Activated CD4-positive, alpha-beta T cell treated with anti-CD3 and anti-CD28 coated beads, Interleukin-2, amount 10 ng/mL, durations not matched to agents 7 days and 5 days (primary cell): ENCODE measurements around the gene MFAP4. TPM values are rescaled to one million over a fixed set of nuclear protein-coding genes. Genes with fewer than 3 reads are reported as not detected.

Experiments
- CTCF ChIA-PET: fragments of 350-600 bp; sonication (Branson Sonifier 250); formaldehyde crosslinking; loops from one replicate; lab custom pipeline; 2021; ENCODE audit warnings: antibody characterized with exemption; lab: Charles Lee
- POLR2A ChIA-PET: fragments of 350-600 bp; sonication (Branson Sonifier 250); formaldehyde crosslinking; loops from one replicate; lab custom pipeline; 2021; ENCODE audit warnings: antibody characterized with exemption; lab: Charles Lee
- DNase-seq: peaks from one replicate; pipeline ENCODE4 v3.0.0-alpha.2; 2020
- H3K27ac Mint-ChIP-seq: one replicate; pipeline ENCODE4 v1.8.0; 2021; ENCODE audit warnings: mild to moderate bottlenecking, moderate library complexity, mixed read lengths
- H3K27me3 Mint-ChIP-seq: one replicate; pipeline ENCODE4 v1.8.0; 2021; ENCODE audit warnings: mixed read lengths
- H3K36me3 Mint-ChIP-seq: one replicate; pipeline ENCODE4 v1.8.0; 2021; ENCODE audit warnings: low read depth, mixed read lengths
- H3K4me1 Mint-ChIP-seq: one replicate; pipeline ENCODE4 v1.8.0; 2021; ENCODE audit warnings: mixed read lengths
- H3K4me3 Mint-ChIP-seq: one replicate; pipeline ENCODE4 v1.8.0; 2021; ENCODE audit warnings: mild to moderate bottlenecking, moderate library complexity, mixed read lengths
- H3K9me3 Mint-ChIP-seq: one replicate; pipeline ENCODE4 v1.8.0; 2021; ENCODE audit warnings: mixed read lengths
- total RNA-seq, 2 experiments: library from RNA; stranded (reverse); gene quantifications; one replicate each; pipeline ENCODE4 v1.2.3, GENCODE V29; 2021

MFAP4 gene
- total RNA-seq, 2 experiments from 2014 or later = not detected

- no peaks in the 10 kb centered on the region for H3K9me3 Mint-ChIP-seq
- CTCF ChIA-PET = no interaction called here
- no peak for DNase-seq
- H3K27me3 Mint-ChIP-seq = peaks cover 9% of the 10 kb centered on the region
- no peaks in the 10 kb centered on the region for H3K36me3 Mint-ChIP-seq
- no peaks in the 10 kb centered on the region for H3K4me1 Mint-ChIP-seq
- H3K27ac Mint-ChIP-seq = no peak overlapping the region
- H3K4me3 Mint-ChIP-seq = no peak overlapping the region
- POLR2A ChIA-PET = no interaction called here
Measured at GRCh38 chr17:19347323-19348080, 39.5 kb downstream of the MFAP4 start.

GRCh38 chr17:19346351-19347255, 40.4 kb downstream of the MFAP4 start:
- ChIA-PET POLR2A (no interaction called here), CTCF (interaction anchor here (1.2 kb wide), 1 partner anchor 16 kb away, joined by 3 read pairs; the partner anchor contains the start of gene B9D1)
- Mint-ChIP-seq H3K27me3 (peaks cover 7% of the 10 kb centered on the region), H3K27ac (no peak overlapping the region), H3K4me3 (no peak overlapping the region), H3K9me3 (no peaks in the 10 kb centered on the region), H3K4me1 (no peaks in the 10 kb centered on the region), H3K36me3 (no peaks in the 10 kb centered on the region)
- no peak for DNase-seq

- Mint-ChIP-seq H3K9me3 (no peaks in the 10 kb centered on the region), H3K36me3 (no peaks in the 10 kb centered on the region), H3K27me3 (peaks cover 9% of the 10 kb centered on the region), H3K4me3 (no peak overlapping the region), H3K27ac (no peak overlapping the region), H3K4me1 (no peaks in the 10 kb centered on the region)
- CTCF ChIA-PET = interaction anchor here (1.2 kb wide), 1 partner anchor 17 kb away, joined by 3 read pairs; the partner anchor contains the start of gene B9D1
- POLR2A ChIA-PET = no interaction called here
- DNase-seq = no peak
Measured at GRCh38 chr17:19345486-19346350, 41.3 kb downstream of the MFAP4 start.

DNA sequence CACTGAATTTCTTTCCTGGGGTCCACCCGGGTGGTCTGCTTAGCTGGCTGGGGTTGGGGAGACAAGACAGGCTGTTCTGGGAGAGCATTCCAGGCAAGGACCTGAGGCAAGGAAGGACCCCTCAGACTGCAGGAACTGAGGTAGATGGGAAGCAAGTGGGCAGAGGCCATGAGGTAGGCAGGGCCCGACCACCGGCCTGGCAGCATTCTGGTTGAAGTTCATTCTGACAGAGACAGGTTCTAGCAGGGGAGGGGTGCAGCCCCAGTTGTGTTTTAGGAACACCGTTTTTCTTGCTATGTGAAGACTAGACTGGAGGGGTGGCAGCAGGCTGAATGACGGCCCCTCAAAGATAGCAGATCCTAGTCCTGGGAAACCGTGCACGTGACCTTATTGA, 41.9 kb downstream of the MFAP4 start:
- no peaks in the 10 kb centered on the region for H3K9me3 Mint-ChIP-seq
- CTCF ChIA-PET = no interaction called here
- no peaks in the 10 kb centered on the region for H3K4me1 Mint-ChIP-seq
- no peak overlapping the region for H3K27ac Mint-ChIP-seq
- DNase-seq = no peak
- POLR2A ChIA-PET = no interaction called here
- H3K4me3 Mint-ChIP-seq = no peak overlapping the region
- H3K27me3 Mint-ChIP-seq = peaks cover 8% of the 10 kb centered on the region
- no peaks in the 10 kb centered on the region for H3K36me3 Mint-ChIP-seq

- Mint-ChIP-seq H3K27me3 (peaks cover 9% of the 10 kb centered on the region), H3K27ac (no peak overlapping the region), H3K4me3 (no peak overlapping the region), H3K4me1 (no peaks in the 10 kb centered on the region), H3K36me3 (no peaks in the 10 kb centered on the region), H3K9me3 (no peaks in the 10 kb centered on the region)
- ChIA-PET CTCF (interaction anchor here (0.6 kb wide), 1 partner anchor 351 kb away, joined by 3 read pairs; no protein-coding TSS in a partner anchor), POLR2A (no interaction called here)
- DNase-seq = no peak
Measured at GRCh38 chr17:19344311-19345066, 42.5 kb downstream of the MFAP4 start.

GRCh38 chr17:19343671-19344151, 43.3 kb downstream of the MFAP4 start:
- no peaks in the 10 kb centered on the region for H3K4me1 Mint-ChIP-seq
- no peaks in the 10 kb centered on the region for H3K9me3 Mint-ChIP-seq
- no peak overlapping the region for H3K4me3 Mint-ChIP-seq
- H3K27me3 Mint-ChIP-seq = peaks cover 10% of the 10 kb centered on the region
- no peak for DNase-seq
- ChIA-PET CTCF (interaction anchor here (0.6 to 2.2 kb wide), 2 partner anchors 19 to 352 kb away, joined by 3 to 7 read pairs; partner anchors contain the start of gene B9D1), POLR2A (no interaction called here)
- no peaks in the 10 kb centered on the region for H3K36me3 Mint-ChIP-seq
- no peak overlapping the region for H3K27ac Mint-ChIP-seq

DNA sequence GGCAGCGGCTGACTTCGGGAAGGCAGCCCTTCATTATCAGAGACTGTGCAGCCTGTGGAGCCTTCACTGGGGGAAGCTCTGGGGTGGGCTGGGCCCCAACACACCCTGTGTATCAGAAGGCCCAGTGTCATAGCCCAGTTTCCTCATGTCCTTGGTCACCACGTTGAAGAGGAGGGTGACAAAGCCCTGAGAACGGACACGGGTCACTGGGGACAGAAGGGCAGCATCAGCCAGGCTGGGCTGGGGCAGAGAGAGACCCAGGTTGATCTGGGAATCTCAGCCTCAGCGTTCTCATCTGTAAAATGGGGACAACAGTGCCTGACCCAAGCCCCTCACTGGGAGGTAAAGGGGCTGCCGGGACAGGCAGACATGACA, 43.7 kb downstream of the MFAP4 start:
- no peaks in the 10 kb centered on the region for H3K4me1 Mint-ChIP-seq
- no peaks in the 10 kb centered on the region for H3K9me3 Mint-ChIP-seq
- H3K36me3 Mint-ChIP-seq = no peaks in the 10 kb centered on the region
- DNase-seq = no peak
- no peak overlapping the region for H3K27ac Mint-ChIP-seq
- CTCF ChIA-PET = interaction anchor here (2.2 kb wide), 1 partner anchor 20 kb away, joined by 7 read pairs; the partner anchor contains the start of gene B9D1
- POLR2A ChIA-PET = no interaction called here
- H3K27me3 Mint-ChIP-seq = peaks cover 10% of the 10 kb centered on the region
- H3K4me3 Mint-ChIP-seq = no peak overlapping the region

- no peaks in the 10 kb centered on the region for H3K36me3 Mint-ChIP-seq
- CTCF ChIA-PET = interaction anchor here (1.0 to 2.2 kb wide), 3 partner anchors 9 to 20 kb away, joined by 3 to 7 read pairs (median 3); partner anchors contain the start of gene B9D1
- peaks cover 10% of the 10 kb centered on the region for H3K27me3 Mint-ChIP-seq
- H3K9me3 Mint-ChIP-seq = no peaks in the 10 kb centered on the region
- H3K4me1 Mint-ChIP-seq = no peaks in the 10 kb centered on the region
- POLR2A ChIA-PET = no interaction called here
- H3K4me3 Mint-ChIP-seq = no peak overlapping the region
- H3K27ac Mint-ChIP-seq = no peak overlapping the region
- DNase-seq = no peak
Measured at GRCh38 chr17:19342611-19343255, 44.3 kb downstream of the MFAP4 start.

DNA sequence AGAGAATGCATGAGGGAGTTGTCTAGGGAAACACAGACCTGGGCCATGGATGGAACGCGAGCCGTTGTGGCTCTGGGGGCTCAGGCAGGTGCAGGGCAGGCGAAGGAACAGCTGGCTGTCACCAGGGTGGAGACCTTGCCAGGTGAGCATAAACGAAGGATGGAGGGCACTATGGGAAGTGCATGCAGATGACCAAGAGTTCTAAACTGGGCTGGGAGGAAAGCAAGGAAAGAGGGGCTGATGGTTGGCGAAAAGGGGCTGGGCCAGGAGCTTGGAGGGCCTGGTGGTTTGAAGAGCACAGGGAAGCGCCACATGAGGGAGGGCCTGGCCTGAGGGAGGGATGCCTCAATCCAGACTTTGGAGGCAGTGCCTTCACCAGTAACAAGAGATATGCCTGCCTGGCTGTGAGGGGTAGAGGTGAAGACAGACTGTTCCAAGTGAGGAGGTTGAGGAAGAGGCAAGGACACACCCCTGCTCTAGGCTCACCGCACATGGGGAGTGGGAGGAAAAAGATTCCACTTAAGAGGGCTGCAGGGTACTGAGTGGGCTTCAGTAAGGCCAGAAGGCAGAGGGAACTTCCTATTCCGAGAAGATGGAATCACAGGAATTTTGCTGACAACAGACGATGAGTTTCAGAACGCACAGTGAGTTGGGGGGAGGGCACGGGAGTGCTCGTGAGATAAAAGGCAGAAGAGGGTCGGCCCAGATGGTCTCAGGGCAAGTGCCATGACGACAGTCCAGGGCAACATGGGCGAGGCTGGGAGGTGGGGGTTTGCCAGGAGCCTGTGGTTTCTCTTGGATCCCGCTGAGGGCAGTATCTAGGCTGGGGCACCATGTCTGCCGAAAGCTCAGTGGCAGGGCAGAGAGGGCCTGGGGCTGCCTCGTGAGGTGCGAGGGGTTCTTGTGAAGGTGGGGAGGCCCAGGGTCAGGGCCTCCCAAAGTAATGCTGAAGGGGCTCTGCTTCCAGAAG, 45.1 kb downstream of the MFAP4 start:
- H3K27me3 Mint-ChIP-seq = peaks cover 10% of the 10 kb centered on the region
- no peaks in the 10 kb centered on the region for H3K36me3 Mint-ChIP-seq
- H3K4me3 Mint-ChIP-seq = no peak overlapping the region
- POLR2A ChIA-PET = no interaction called here
- CTCF ChIA-PET = interaction anchor here (0.6 to 2.2 kb wide), 6 partner anchors 9 to 21 kb away, joined by 3 to 7 read pairs (median 3); partner anchors contain the start of gene B9D1
- DNase-seq = no peak
- no peaks in the 10 kb centered on the region for H3K9me3 Mint-ChIP-seq
- no peaks in the 10 kb centered on the region for H3K4me1 Mint-ChIP-seq
- no peak overlapping the region for H3K27ac Mint-ChIP-seq

GRCh38 chr17:19341211-19341631, 45.8 kb downstream of the MFAP4 start:
- no peaks in the 10 kb centered on the region for H3K4me1 Mint-ChIP-seq
- H3K36me3 Mint-ChIP-seq = no peaks in the 10 kb centered on the region
- POLR2A ChIA-PET = no interaction called here
- no peak for DNase-seq
- no peak overlapping the region for H3K27ac Mint-ChIP-seq
- CTCF ChIA-PET = interaction anchor here (0.6 to 1.2 kb wide), 3 partner anchors 9 to 22 kb away, joined by 3 to 4 read pairs (median 3); partner anchors contain the start of gene B9D1
- no peak overlapping the region for H3K4me3 Mint-ChIP-seq
- H3K9me3 Mint-ChIP-seq = no peaks in the 10 kb centered on the region
- peaks cover 10% of the 10 kb centered on the region for H3K27me3 Mint-ChIP-seq
